Measurements from ENCODE around the gene FAM170B. TPM values are rescaled to one million over a fixed set of nuclear protein-coding genes. Genes with fewer than 3 reads are reported as not detected.

FAM170B gene
- total RNA-seq, 1 experiment from 2014 or later = not detected

DNA sequence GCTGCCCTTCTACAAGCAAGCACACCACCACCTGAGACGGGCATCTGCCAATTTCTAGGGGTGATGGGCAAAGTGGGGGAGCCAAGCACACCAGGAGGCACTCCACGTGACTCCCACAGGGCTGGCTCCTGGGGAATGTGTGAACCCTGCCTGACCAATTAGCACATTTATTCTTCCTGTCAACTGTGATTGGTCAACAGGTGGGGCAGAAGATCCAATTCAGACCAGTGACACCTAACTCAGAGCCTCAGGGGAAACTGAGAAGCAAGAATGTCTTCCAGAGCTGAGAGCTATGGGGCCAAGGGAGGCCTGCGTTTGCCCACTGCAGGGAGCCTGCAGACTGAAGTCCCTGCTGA, 38.9 kb upstream of the FAM170B start:
- intact Hi-C loops (cut with micrococcal nuclease) = no loop called here
- DNase-seq (no peak), ATAC-seq (no peak)
- Histone ChIP-seq H2AFZ (ENCODE audit: low read length) (no peak overlapping the region), H3K4me2 (ENCODE audit: low read length) (no peak overlapping the region), H3K36me3 (ENCODE audit: low read depth, low read length) (no peaks in the 10 kb centered on the region), H3K4me1 (ENCODE audit: insufficient read depth, low read length) (peaks cover 12% of the 10 kb centered on the region), H3K27ac (ENCODE audit: low read length) (no peak overlapping the region), H3K4me3 (ENCODE audit: low read length) (no peak overlapping the region), H4K20me1 (ENCODE audit: low read length) (no peaks in the 10 kb centered on the region), H3K9me2 (replicated peaks; ENCODE audit: low read length) (no peaks in the 10 kb centered on the region), H3K9ac (ENCODE audit: low read length) (no peak overlapping the region), H3K27me3 (ENCODE audit: low read length) (peaks cover 10% of the 10 kb centered on the region; the same call in 1 of the 2 replicates), H3F3A (ENCODE audit: low read length, unreplicated experiment) (no peaks in the 10 kb centered on the region), H3K9me3 (ENCODE audit: low read length) (no peaks in the 10 kb centered on the region), H3K79me2 (ENCODE audit: low read length) (no peaks in the 10 kb centered on the region)
- CTCF ChIA-PET = no interaction called here
- no TSS peak for BruUV-seq (replicated peaks)
- POLR2A ChIA-PET (ENCODE audit: unreplicated experiment) = no interaction called here
- TF ChIP-seq, protein P1, sequence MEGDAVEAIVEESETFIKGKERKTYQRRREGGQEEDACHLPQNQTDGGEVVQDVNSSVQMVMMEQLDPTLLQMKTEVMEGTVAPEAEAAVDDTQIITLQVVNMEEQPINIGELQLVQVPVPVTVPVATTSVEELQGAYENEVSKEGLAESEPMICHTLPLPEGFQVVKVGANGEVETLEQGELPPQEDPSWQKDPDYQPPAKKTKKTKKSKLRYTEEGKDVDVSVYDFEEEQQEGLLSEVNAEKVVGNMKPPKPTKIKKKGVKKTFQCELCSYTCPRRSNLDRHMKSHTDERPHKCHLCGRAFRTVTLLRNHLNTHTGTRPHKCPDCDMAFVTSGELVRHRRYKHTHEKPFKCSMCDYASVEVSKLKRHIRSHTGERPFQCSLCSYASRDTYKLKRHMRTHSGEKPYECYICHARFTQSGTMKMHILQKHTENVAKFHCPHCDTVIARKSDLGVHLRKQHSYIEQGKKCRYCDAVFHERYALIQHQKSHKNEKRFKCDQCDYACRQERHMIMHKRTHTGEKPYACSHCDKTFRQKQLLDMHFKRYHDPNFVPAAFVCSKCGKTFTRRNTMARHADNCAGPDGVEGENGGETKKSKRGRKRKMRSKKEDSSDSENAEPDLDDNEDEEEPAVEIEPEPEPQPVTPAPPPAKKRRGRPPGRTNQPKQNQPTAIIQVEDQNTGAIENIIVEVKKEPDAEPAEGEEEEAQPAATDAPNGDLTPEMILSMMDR (conservative IDR thresholded peaks at IDR 0.05; ENCODE audit: low read depth, low read length) = no peak
- TF ChIP-seq EZH2phosphoT487 (IDR thresholded peaks at IDR 0.05; ENCODE audit: borderline replicate concordance, low read length) = no peak
- no peak for TF ChIP-seq EZH2 (IDR thresholded peaks at IDR 0.05; ENCODE audit: low read length, unreplicated experiment)

DNA sequence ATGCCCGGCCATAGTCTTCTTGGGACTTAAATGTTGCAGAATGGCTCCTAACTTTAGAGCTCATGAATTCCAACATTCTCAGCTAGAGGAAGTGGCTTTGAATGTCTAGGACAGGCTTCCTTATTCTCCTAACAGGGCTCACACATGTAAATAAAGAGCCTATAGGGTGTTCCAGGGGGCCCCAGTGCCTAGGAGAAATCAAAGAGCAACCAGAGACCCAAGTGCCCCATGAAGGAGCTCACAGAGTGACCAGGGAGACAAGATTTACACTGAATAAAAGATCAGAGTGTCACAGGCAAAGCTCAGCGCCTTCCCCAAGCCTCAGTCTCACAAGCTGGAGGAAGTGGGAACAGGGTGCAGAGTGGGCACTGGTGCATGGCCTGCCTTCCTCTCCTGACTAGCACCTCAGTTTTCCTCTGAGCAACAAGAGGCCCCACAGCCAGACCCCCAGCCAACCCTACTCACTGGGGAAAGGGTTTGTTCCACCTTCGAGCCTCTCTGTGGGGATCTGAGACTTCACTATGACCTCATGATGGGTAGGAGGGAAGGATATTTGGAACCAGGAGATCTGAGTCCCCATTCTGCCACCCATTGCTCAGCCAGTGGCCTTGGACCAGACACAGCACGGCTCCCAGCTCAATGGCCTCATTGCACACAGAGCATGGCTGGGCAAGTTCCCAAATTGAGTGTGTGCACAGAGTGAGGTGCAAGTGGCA, 38.4 kb upstream of the FAM170B start:
- intact Hi-C loops (cut with micrococcal nuclease) = no loop called here
- Histone ChIP-seq H3K27me3 (ENCODE audit: low read length) (peaks cover 10% of the 10 kb centered on the region; the same call in 1 of the 2 replicates), H3K9me2 (replicated peaks; ENCODE audit: low read length) (no peaks in the 10 kb centered on the region), H3K36me3 (ENCODE audit: low read depth, low read length) (no peaks in the 10 kb centered on the region), H3K27ac (ENCODE audit: low read length) (no peak overlapping the region), H4K20me1 (ENCODE audit: low read length) (no peaks in the 10 kb centered on the region), H3K9me3 (ENCODE audit: low read length) (no peaks in the 10 kb centered on the region), H3K79me2 (ENCODE audit: low read length) (no peaks in the 10 kb centered on the region), H3K4me1 (ENCODE audit: insufficient read depth, low read length) (peaks cover 7% of the 10 kb centered on the region), H3F3A (ENCODE audit: low read length, unreplicated experiment) (no peaks in the 10 kb centered on the region), H2AFZ (ENCODE audit: low read length) (no peak overlapping the region), H3K4me3 (ENCODE audit: low read length) (no peak overlapping the region), H3K9ac (ENCODE audit: low read length) (no peak overlapping the region), H3K4me2 (ENCODE audit: low read length) (no peak overlapping the region)
- ChIA-PET CTCF (interaction anchor here (0.6 kb wide), 1 partner anchor 26 kb away, joined by 9 read pairs; no protein-coding TSS in a partner anchor), POLR2A (ENCODE audit: unreplicated experiment) (no interaction called here)
- DNase-seq (no peak), ATAC-seq (no peak)
- TF ChIP-seq, protein P1 (conservative IDR thresholded peaks at IDR 0.05; ENCODE audit: low read depth, low read length) = no peak
- TF ChIP-seq EZH2phosphoT487 (IDR thresholded peaks at IDR 0.05; ENCODE audit: borderline replicate concordance, low read length) = no peak
- no TSS peak for BruUV-seq (replicated peaks)

GRCh38 chr10:49171326-49172060, 37.7 kb upstream of the FAM170B start:
- TF ChIP-seq EZH2 (IDR thresholded peaks at IDR 0.05; ENCODE audit: low read length, unreplicated experiment) = no peak
- TF ChIP-seq, protein P1 (conservative IDR thresholded peaks at IDR 0.05; ENCODE audit: low read depth, low read length) = no peak
- ChIA-PET CTCF (interaction anchor here (0.6 kb wide), 1 partner anchor 25 kb away, joined by 9 read pairs; no protein-coding TSS in a partner anchor), POLR2A (ENCODE audit: unreplicated experiment) (no interaction called here)
- no peaks in the 10 kb centered on the region for H3F3A ChIP-seq (ENCODE audit: low read length, unreplicated experiment)
- DNase-seq (no peak), ATAC-seq (no peak)
- H3K9me2 ChIP-seq (replicated peaks; ENCODE audit: low read length) = no peaks in the 10 kb centered on the region
- no peak overlapping the region for H2AFZ ChIP-seq (ENCODE audit: low read length)
- intact Hi-C loops (cut with micrococcal nuclease) = no loop called here
- no peaks in the 10 kb centered on the region for H4K20me1 ChIP-seq (ENCODE audit: low read length)
- no peaks in the 10 kb centered on the region for H3K9me3 ChIP-seq (ENCODE audit: low read length)
- H3K9ac ChIP-seq (ENCODE audit: low read length) = no peak overlapping the region
- no peak overlapping the region for H3K27ac ChIP-seq (ENCODE audit: low read length)
- H3K4me3 ChIP-seq (ENCODE audit: low read length) = no peak overlapping the region
- H3K79me2 ChIP-seq (ENCODE audit: low read length) = no peaks in the 10 kb centered on the region
- H3K27me3 ChIP-seq (ENCODE audit: low read length) = peaks cover 10% of the 10 kb centered on the region; the same call in 1 of the 2 replicates
- H3K4me2 ChIP-seq (ENCODE audit: low read length) = no peak overlapping the region
- H3K4me1 ChIP-seq (ENCODE audit: insufficient read depth, low read length) = no peaks in the 10 kb centered on the region
- no TSS peak for BruUV-seq (replicated peaks)
- H3K36me3 ChIP-seq (ENCODE audit: low read depth, low read length) = no peaks in the 10 kb centered on the region

All from PC-3 (cell line).